Mammary epithelial cell (primary cell): ENCODE results near the gene RBM47.

ENCODE experiments used
- EZH2 ChIP-seq: IDR thresholded peaks from 2 replicates; pipeline ENCODE4 v1.6.1; 2012; ENCODE audit warnings: low read length, inconsistent platforms, borderline replicate concordance
- TF ChIP-seq, protein P1 (sequence below), 2 donors: IDR thresholded peaks in 1 of 2; conservative IDR thresholded peaks in 1 of 2; 2 replicates each; pipeline ENCODE4 v1.5.1; 2011 to 2012; ENCODE audit warnings: inconsistent platforms in 2 of 2, low read length in 2 of 2, mild to moderate bottlenecking in 2 of 2, control low read depth in 1 of 2, low read depth in 1 of 2; ENCODE audit not compliant: insufficient read depth in 1 of 2; ENCODE audit errors: extremely low read depth in 1 of 2

DNA sequence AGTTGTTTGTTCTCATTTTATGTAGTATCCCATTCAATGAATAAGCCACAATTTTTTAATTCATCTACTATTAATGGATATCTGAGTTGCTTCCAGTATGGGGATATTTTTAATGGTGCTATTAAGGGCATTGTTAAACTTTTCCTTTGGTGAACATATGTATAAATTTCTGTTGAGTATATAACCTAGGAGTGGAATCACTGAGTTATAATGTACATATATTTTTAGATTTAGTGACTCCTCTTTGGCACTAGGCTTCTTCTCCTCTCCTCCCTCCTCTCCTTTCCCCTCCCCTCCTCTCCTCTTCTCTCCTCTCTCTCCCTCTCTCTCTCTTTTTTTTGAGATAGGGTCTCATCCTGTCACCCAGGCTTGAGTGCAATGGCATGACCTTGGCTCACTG is 26.4 kb downstream of the RBM47 start:
- TF ChIP-seq, protein P1, sequence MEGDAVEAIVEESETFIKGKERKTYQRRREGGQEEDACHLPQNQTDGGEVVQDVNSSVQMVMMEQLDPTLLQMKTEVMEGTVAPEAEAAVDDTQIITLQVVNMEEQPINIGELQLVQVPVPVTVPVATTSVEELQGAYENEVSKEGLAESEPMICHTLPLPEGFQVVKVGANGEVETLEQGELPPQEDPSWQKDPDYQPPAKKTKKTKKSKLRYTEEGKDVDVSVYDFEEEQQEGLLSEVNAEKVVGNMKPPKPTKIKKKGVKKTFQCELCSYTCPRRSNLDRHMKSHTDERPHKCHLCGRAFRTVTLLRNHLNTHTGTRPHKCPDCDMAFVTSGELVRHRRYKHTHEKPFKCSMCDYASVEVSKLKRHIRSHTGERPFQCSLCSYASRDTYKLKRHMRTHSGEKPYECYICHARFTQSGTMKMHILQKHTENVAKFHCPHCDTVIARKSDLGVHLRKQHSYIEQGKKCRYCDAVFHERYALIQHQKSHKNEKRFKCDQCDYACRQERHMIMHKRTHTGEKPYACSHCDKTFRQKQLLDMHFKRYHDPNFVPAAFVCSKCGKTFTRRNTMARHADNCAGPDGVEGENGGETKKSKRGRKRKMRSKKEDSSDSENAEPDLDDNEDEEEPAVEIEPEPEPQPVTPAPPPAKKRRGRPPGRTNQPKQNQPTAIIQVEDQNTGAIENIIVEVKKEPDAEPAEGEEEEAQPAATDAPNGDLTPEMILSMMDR (conservative IDR thresholded peaks at IDR 0.05 in 1 of 2, IDR thresholded peaks at IDR 0.05 in 1 of 2; ENCODE audit: extremely low read depth in 1 of 2, insufficient read depth in 1 of 2, low read depth in 1 of 2, low read length in 2 of 2) = no peak
- TF ChIP-seq EZH2 = no peak
